Adrenal gland (tissue), 5 donors: ENCODE results near the gene TP53.

ENCODE experiments used
- CTCF ChIP-seq, 6 experiments: fragments of 450-650 bp in 4 of 6; fragments of 200-600 bp in 2 of 6; sonication (generic) in 1 of 6; IDR thresholded peaks; 1 replicate in 5 of 6; 2 replicates in 1 of 6; pipeline versions ENCODE4 v1.5.1 to v1.8.0; 2016 to 2021; ENCODE audit warnings: antibody characterized with exemption in 6 of 6, mild to moderate bottlenecking in 2 of 6, moderate library complexity in 1 of 6
- POLR2A ChIP-seq, 2 donors: fragments of 450-650 bp; IDR thresholded peaks; one replicate each; pipeline ENCODE4 v1.6.1; 2017; ENCODE audit warnings: antibody characterized with exemption in 2 of 2, mild to moderate bottlenecking in 2 of 2, moderate library complexity in 1 of 2
- donor health status: DM: no; HTN: no; CAD: no.

- TF ChIP-seq CTCF (IDR thresholded peaks at IDR 0.05) (no peak), POLR2A (IDR thresholded peaks at IDR 0.05) (no peak)
Measured at GRCh38 chr17:7732981-7733539, 45.8 kb upstream of the TP53 start.
